Stimulated activated CD8-positive, alpha-beta memory T cell treated with anti-CD3 and anti-CD28 coated beads, Interleukin-12 subunit alpha, Interleukin-12 subunit beta, amount 100 ng/mL, for 1 hour (primary cell): ENCODE measurements around the gene SLC19A1.

Source experiments
- DNase-seq: peaks from one replicate; pipeline ENCODE4 v3.0.0-alpha.2; 2020; ENCODE audit warnings: low read depth

Gene SLC19A1

GRCh38 chr21:45558044-45558721 lies 15.9 kb upstream of the SLC19A1 start:
- DNase-seq: no peak

DNA sequence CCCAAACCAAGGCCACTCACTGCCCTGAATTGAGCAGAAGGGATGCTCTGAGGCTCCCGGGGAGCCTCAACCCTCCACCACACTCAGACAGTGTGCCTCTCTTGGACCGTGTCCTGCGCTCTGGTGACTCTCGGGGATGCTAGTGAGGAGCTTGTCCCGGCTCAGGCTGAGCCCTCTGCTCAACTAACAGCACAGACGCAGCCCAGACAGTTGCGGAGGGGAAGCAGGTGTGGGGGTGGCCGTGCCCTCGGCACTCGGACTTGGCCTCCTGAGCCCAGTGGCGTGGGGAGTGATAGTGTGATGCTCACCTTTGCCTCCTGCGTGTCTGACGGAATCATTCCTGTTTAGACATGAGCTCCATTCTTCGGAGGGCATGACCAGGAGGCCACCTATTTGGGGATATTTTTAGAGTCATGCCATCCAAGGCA lies 15.4 kb upstream of the SLC19A1 start:
- DNase-seq: no peak

- no peak for DNase-seq
Measured at GRCh38 chr21:45556645-45557615, 14.7 kb upstream of the SLC19A1 start.

DNA sequence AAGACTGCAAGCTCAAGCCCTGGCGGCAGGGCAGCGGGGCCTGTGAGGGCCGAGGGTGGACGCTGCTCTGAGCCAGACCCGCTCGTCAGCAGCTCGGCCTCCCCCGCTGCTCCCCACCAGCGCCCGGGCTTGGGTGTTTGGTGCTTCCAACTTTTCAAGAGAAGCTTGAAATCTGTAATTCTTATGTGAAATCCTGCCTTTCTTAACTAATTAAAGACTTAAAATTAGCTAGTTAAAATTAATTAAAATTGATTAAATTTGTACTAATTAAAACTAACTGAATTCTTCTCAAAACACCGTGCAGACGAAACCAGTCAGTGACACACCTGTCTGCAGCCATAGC lies 14.0 kb upstream of the SLC19A1 start:
- DNase-seq: no peak

- DNase-seq: no peak
Measured at GRCh38 chr21:45555557-45556301, 13.5 kb upstream of the SLC19A1 start.

GRCh38 chr21:45555251-45555556 lies 13.0 kb upstream of the SLC19A1 start:
- no peak for DNase-seq

DNA sequence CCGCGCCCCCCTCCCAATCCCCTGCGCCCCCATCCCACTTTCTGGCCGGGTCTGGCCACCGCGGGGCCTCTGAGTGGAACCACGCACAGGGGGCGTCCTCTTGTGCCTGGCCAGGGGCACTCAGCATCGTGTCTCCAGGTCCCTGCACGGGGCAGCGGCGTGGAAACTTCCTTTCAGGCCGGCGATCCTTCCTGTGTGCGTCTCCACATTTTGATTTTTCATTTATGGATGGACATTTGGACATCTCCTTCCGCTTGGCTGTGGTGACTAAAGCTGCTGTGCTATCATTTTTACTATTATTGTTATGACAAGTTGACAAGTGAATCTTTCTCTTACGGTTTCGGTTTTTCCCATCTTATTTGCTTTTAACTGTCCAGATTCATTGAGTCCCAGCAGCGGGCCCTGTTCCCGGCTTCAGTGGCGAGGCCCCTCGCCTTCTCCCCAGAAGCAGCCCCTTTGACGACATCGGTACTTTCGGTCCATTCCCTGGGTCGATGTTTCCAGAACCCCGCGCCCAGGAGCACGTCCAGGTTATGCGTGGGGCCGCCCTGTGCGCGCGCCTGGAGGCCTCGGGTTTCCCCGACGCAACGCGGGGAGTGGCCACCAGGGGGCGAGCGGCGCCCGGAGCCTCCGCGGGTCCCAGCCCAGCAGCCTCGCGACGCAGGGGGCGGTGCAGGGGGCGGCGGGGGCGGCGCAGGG lies 12.4 kb upstream of the SLC19A1 start:
- DNase-seq: peak; percentile 86

DNA sequence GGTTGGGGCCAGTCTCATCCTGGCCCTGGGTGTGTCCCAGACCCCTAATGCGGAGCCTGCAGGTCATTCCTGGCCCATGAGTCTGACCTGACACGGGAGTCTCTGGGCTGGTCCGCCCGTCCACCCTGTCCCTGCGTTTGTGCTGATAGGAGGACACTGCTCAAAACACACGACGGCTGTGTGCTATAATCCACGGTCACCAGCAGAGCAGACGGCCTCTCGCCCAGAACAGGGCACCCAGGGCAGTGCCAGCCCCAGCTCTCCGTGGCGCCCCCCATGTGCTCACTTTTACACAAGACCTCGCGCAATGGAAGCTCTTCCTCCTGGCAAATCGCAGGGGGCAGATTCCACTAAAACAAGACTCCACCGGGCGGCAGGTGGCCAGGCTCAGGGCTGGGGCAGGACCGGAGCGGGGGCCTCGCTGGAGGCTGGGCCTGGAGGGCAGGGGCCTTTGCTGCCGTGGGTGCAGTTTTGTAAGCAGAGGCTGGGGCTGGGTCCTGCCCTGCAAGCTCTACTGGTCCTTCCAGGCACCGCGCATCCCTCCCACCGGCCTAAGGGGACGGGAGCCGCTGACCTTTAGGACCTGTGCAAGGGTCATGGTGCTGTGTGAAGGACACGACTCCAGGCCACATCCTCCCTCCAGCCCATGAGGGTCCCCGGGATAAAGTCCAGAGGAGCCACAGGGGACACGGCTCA lies 10.6 kb upstream of the SLC19A1 start:
- DNase-seq: no peak

DNA sequence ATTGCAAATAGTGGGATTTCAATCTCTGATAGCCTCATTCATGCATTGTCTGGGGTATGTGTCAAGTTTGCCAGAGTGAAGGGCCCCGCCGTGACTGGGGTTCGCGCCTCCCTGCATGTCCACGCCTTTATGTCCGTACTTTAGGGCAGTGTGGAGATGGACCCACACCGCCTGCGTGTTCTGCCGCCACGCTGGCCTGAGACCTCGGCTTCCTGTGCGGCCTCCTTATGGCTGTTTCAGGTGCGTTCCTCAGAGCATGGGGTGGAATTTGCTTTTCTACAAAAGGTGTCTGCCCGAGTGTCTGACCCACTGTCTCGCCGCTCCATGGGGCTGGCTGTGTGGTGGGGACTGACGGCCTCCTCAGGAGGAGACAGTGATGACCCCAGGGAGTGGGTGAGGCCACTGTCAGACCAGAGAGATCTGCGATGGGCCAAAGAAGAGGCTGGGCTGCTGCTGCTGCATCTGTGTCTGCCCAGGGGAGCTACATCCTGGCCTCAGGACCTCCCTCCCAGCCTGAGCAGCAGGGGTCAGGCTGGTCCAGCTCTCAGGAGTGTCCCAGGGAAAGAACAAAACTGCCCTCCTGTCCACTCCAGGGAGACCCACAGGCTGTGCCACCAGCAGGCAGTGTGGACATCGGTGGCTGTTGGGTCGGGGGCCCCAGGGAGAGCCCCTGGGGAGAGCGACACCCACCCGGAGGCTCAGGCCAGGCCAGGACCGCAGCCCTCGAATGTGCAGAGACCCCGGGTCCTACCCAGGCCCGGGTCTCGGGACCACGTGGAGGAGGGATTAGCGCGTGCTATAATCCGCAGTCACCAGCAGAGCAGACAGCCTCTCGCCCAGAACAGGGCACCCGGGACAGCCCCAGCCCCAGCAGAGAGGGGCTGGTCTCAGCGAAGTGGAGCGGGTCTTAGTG lies 9.8 kb upstream of the SLC19A1 start:
- DNase-seq: no peak

- DNase-seq: no peak
Measured at GRCh38 chr21:45551316-45551715, 9.1 kb upstream of the SLC19A1 start.

DNA sequence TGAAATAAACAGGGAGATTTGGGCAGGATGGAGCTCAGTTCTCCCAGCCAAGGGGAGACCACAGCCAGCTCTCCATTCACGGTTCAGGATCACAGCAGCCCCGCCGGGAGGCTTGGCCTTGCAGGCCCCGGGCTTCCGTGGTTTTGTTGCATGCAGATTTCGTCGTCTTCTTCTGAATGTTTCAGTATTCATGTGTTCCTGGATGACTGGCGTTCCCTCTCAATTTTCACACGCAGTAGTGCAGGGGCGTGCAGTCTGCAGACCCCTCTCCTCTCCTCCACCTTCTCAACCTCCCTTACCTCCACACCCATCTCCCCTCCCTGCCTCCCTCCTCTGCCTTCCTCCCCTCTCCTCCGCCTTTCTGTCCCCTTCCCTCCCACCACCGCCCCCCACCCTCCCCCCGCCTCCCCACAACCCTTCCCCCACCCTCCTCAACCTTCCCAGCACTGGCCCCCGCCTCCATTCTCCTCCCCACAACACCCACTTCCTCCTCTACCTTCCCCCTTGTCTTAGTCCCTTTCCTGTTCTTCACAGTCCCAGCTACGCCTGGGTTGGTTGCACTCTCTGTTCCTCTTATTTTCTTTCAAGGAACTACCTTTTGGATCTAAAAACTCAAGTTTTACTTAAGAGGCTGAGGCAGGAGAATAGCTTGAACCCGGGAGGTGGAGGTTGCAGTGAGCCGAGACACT lies 8.4 kb upstream of the SLC19A1 start:
- DNase-seq: no peak

GRCh38 chr21:45549626-45550463 lies 7.6 kb upstream of the SLC19A1 start:
- DNase-seq: no peak

DNA sequence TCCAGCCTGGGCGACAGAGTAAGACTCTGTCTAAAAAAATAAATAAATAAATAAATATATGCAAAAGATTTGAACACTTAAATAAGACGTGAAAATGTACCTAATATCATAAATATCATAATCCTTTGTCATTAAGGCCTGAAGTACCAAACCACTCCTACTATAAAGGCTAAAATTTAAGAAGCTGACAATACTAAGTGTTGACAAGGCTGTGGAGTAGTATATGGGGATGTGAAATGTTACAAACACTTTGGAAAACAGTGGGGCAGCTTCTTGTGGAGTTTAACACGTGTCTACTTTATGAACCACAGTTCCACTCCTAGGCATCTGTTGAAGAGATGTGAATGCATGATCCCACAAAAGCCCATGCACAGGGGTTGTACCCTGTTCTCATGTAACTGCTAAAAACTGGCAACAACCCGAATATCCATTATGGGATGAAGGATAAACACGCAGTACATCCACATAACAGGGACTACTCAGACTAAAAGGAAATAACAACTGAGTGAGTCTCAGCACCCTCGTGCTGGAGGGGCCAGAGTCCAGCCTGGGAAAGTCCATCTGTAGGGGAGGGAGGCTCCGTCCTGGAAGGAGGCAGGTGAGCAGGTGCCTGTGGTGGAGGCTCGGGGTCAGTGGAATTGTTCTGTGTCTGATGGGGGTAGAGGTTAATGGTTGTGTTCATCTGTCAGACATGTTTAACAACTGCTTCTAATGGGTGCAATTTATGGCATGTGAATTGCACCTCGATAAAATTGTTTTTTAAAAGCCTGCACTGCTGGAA lies 6.7 kb upstream of the SLC19A1 start:
- no peak for DNase-seq

DNA sequence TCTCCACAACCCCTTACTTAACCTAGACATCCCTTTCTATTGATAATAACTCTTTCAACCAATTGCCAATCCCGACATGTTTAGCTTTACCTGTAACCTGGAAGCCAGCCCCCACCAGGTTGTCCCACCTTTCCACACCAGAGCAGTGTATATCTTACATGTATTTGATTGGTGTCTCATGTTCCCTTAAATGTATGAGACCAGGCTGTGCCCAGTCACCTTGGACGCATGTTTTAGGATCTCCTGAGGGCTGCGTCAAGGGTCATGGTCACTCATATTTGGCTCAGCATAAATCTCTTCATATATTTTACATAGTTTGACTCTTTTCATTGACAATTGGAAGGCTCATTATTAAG lies 5.3 kb upstream of the SLC19A1 start:
- DNase-seq: no peak

DNA sequence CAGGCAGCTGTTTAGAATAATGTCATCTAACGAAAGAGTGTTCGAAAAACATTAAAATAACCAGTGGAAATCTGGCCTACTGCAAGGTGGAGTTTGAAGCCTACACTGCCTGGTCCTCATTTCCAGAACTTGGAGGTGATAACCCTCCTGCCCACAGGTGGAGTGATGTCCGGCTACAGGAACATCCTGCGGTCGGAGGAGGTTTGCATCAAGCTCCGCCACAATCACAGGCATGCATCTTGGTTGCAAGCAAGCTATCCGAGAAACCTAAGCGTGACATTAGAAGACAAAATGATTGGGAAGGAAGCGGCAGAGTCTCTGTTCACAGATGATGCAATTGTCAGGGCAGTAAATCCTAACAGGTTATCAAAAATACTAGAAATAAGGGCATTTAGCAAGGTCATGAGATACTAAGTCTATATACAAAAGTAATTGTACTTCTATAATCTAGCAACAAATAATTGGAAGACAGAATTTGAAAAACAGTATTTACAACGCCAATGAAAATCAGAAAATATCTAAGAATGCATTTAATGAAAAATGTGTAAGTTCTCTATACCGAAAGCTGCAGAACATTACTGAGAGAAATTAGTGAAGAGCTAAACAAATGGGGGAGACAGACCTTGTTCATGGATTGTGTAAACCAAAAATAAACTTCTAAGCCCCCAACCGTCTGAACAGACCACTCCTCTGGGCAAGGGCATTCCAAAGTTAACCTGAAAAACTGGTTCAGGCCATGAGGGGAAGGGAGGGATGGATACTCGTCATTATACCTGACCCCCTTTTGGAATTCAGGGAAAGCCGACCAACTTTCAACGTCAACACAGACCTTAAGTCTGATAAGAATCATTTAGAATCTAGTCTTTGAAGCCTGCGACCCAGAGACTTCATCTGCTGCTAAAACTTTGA lies 4.7 kb upstream of the SLC19A1 start:
- no peak for DNase-seq

- DNase-seq: no peak
Measured at GRCh38 chr21:45545691-45546531, 3.7 kb upstream of the SLC19A1 start.
